ENCODE results near the gene ARAP1. TPM values are rescaled to one million over a fixed set of nuclear protein-coding genes. Genes with fewer than 3 reads are reported as not detected.

ARAP1 gene
- total RNA-seq, 1 donor from 2014 or later = 139 TPM

DNA sequence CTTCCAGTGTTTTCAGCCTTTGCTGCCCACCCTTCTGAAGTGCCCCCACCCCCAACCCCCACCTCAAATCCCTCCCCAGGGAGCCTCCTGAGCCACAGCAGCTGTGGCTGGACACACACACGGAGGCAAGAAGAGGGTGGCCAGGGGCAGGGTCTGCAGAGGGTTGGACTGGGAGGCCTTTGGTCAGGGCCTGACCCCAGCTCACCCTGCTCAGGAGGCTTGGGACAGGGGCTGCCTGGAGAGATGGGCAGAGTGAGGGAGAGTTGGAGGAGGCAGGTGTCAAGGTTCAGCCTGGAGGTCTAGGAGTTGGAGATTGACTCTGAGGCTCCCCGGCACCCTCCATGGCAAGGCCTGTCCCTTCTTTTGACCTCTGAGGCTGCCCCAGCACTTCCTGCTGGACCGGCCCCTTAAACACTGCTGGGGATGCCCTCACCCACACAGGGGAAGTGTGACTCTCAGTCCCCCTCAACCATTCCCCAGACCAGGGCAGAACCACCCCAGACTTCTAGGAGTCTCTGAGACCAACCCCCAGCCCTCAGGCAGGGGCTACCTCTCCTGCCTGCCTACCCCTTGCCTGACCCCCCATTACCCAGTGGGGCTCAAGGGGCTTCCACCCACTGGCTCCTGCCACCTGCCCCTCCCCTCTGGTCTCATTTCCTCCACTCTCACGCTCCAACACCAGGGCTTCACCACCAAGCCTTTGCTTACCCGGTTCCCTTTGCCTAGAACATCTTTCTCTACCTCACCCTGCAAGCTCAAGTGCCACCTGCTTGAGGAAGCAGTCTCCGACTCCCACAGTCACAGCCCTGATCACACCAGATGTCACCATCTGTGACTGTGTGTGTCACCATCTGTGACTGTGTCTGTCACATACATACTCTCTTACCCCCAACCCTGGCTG, 8.6 kb downstream of the ARAP1 start:
- peaks cover 94% of the 10 kb centered on the region for H3K4me1 Mint-ChIP-seq
- DNase-seq (peak; percentile 51), ATAC-seq (ENCODE audit: low read depth) (peak; percentile 85)
- intact Hi-C loops (cut with micrococcal nuclease) = loop anchor here (1.0 kb wide), 2 partner anchors 7 to 9 kb away; partner anchors contain the start of gene ARAP1
- H3K27me3 Mint-ChIP-seq = no peaks in the 10 kb centered on the region
- POLR2A ChIA-PET = interaction anchor here (0.5 to 1.3 kb wide), 10 partner anchors 9 to 399 kb away, joined by 3 to 11 read pairs (median 3); partner anchors contain the start of genes ARAP1 and FCHSD2
- no peaks in the 10 kb centered on the region for H3K9me3 Mint-ChIP-seq
- peaks cover 7% of the 10 kb centered on the region for H3K36me3 Mint-ChIP-seq (ENCODE audit: low read depth)
- CTCF ChIA-PET = interaction anchor here (1.1 kb wide), 1 partner anchor 18 kb away, joined by 8 read pairs; no protein-coding TSS in a partner anchor
- peak overlapping the region; percentile 44 for H3K4me3 Mint-ChIP-seq
- peak overlapping the region; percentile 99 for H3K27ac Mint-ChIP-seq
- TF ChIP-seq, protein P1, sequence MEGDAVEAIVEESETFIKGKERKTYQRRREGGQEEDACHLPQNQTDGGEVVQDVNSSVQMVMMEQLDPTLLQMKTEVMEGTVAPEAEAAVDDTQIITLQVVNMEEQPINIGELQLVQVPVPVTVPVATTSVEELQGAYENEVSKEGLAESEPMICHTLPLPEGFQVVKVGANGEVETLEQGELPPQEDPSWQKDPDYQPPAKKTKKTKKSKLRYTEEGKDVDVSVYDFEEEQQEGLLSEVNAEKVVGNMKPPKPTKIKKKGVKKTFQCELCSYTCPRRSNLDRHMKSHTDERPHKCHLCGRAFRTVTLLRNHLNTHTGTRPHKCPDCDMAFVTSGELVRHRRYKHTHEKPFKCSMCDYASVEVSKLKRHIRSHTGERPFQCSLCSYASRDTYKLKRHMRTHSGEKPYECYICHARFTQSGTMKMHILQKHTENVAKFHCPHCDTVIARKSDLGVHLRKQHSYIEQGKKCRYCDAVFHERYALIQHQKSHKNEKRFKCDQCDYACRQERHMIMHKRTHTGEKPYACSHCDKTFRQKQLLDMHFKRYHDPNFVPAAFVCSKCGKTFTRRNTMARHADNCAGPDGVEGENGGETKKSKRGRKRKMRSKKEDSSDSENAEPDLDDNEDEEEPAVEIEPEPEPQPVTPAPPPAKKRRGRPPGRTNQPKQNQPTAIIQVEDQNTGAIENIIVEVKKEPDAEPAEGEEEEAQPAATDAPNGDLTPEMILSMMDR (IDR thresholded peaks at IDR 0.05) = no peak

DNA sequence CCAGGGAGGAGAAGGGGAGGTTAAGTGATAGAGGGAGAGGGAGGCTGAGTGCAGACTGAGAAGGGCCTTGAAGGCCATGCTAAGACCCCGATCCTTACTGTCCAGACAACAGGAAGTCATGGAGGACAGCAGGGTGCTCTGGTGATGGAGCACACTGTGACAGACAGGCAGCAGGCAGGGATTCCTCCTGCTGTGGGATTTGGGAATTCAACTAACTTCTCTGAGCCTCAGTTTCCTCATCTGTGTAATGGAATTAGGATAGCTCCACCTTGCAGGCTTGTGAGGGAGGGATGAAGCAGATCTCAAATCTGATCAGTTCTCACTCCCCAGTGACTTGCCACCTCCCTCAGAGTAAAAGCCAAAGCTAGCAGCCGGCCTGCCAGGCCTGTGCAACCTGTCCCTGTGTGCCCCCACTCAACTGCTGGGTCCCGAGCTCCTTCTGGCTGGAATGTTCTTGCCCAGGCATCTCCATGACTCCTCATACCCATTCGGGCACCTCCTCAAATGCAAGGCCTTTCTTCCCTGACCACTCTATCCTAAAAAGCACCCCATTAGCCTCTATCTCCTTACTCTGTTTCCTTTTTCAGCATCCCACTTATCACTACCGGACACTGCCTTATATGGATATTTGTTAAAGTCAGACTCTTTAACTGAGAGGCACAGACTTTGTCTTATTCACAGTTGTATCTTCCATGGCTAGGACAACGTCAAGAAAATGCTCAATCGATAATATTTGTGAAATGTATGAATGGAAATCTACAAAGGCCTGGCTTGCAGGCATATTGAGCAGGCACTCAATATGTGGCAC, 9.5 kb downstream of the ARAP1 start:
- H3K27ac Mint-ChIP-seq = peak overlapping the region; percentile 99
- no peaks in the 10 kb centered on the region for H3K9me3 Mint-ChIP-seq
- H3K36me3 Mint-ChIP-seq (ENCODE audit: low read depth) = peaks cover 3% of the 10 kb centered on the region
- H3K27me3 Mint-ChIP-seq = no peaks in the 10 kb centered on the region
- DNase-seq = no peak
- peak overlapping the region; percentile 32 for H3K4me3 Mint-ChIP-seq
- TF ChIP-seq, protein P1 (IDR thresholded peaks at IDR 0.05) = no peak
- H3K4me1 Mint-ChIP-seq = peaks cover 96% of the 10 kb centered on the region
- CTCF ChIA-PET = no interaction called here
- intact Hi-C loops (cut with micrococcal nuclease) = no loop called here
- POLR2A ChIA-PET = interaction anchor here (1.3 to 2.0 kb wide), 3 partner anchors 10 to 73 kb away, joined by 4 to 11 read pairs (median 7); partner anchors contain the start of gene ARAP1
- no peak for ATAC-seq (ENCODE audit: low read depth)

DNA sequence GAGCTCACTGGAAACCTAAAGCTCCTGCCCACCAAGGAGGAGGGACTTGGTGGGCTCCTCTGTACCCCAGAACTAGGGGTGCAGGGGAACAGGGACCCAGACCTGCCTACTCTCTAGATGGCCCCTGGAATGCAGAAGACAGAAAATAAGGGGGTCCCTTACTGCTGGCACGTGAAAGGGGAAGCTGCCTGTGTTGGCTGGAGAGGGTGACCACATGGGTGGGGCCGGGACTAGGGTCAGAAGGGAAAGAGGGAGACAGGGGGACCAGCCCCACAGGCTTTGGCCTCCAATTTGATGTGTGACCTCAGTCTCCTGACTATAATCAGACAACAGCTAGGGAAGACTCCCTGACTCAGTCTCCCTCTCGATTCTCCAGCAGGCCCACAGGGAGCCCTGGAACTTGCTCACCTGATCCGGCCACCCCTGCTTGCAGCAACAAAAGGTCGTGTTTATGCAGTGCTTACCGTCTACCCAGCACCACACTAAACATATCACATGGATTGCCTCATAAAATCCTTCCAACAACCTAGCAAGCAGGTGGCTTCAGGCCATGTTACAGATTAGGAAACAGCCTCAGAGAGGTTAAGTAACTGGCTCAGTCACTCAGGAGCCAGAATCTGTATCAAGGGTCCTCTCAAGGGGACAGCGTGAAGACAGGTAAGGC, 10.2 kb downstream of the ARAP1 start:
- POLR2A ChIA-PET = interaction anchor here (1.5 to 2.0 kb wide), 2 partner anchors 45 to 73 kb away, joined by 4 to 7 read pairs; no protein-coding TSS in a partner anchor
- Mint-ChIP-seq H3K4me3 (peak overlapping the region; percentile 39), H3K9me3 (no peaks in the 10 kb centered on the region), H3K27me3 (no peaks in the 10 kb centered on the region), H3K36me3 (ENCODE audit: low read depth) (peaks cover 7% of the 10 kb centered on the region), H3K27ac (peak overlapping the region; percentile 99), H3K4me1 (peaks cover 96% of the 10 kb centered on the region)
- CTCF ChIA-PET = no interaction called here
- intact Hi-C loops (cut with micrococcal nuclease) = no loop called here
- TF ChIP-seq, protein P1 (IDR thresholded peaks at IDR 0.05) = no peak
- ATAC-seq (ENCODE audit: low read depth) = no peak
- no peak for DNase-seq

- ATAC-seq (ENCODE audit: low read depth) = no peak
- Mint-ChIP-seq H3K36me3 (ENCODE audit: low read depth) (peaks cover 10% of the 10 kb centered on the region), H3K27ac (peak overlapping the region; percentile 99), H3K4me3 (peak overlapping the region; percentile 62), H3K27me3 (no peaks in the 10 kb centered on the region), H3K9me3 (no peaks in the 10 kb centered on the region), H3K4me1 (peaks cover 97% of the 10 kb centered on the region)
- ChIA-PET POLR2A (interaction anchor here (0.6 to 2.4 kb wide), 5 partner anchors 16 to 314 kb away, joined by 3 to 10 read pairs (median 5); partner anchors contain the start of gene STARD10), CTCF (interaction anchor here (1.9 kb wide), 1 partner anchor 49 kb away, joined by 5 read pairs; no protein-coding TSS in a partner anchor)
- intact Hi-C loops (cut with micrococcal nuclease) = no loop called here
- TF ChIP-seq, protein P1 (IDR thresholded peaks at IDR 0.05) = no peak
- DNase-seq = no peak
These were observed 10.8 kb downstream of the ARAP1 start for GRCh38 chr11:72741429-72741833.
